ENCODE measurements around the gene NME3. TPM values are rescaled to one million over a fixed set of nuclear protein-coding genes. Genes with fewer than 3 reads are reported as not detected.

NME3 gene
- total and polyA plus RNA-seq, 10 of the 15 experiments (the other 5 are each of a cell fraction or from before 2014, with no cell fraction given), result 0.61 to 55.5 (median 26.5) TPM

- in situ Hi-C loops (cut with MboI), result no loop called here
- Histone ChIP-seq H3K9ac (ENCODE audit: control insufficient read depth, insufficient read depth, low read length) (no peak overlapping the region), H3K27ac (ENCODE audit: control insufficient read depth, insufficient read depth) (no peak overlapping the region), H3K27me3 (replicated peaks in 1 of 2; ENCODE audit: control insufficient read depth in 2 of 2, insufficient read depth in 2 of 2, low read length in 1 of 2) (no peaks in the 10 kb centered on the region), H3K79me2 (ENCODE audit: control insufficient read depth, insufficient read depth, low read length) (peaks cover 5% of the 10 kb centered on the region), H2AFZ (ENCODE audit: control insufficient read depth, low read depth, low read length) (no peak overlapping the region), H3K4me1 (ENCODE audit: control insufficient read depth, insufficient read depth, low read length) (peaks cover 32% of the 10 kb centered on the region), H3K4me3 (no peak overlapping the region), H3K4me2 (ENCODE audit: control insufficient read depth, insufficient read depth) (peak overlapping the region; percentile 25; the same call in 1 of the 2 replicates), H3K9me3 (replicated peaks; ENCODE audit: control insufficient read depth, insufficient read depth, low read length) (no peaks in the 10 kb centered on the region), H3K36me3 (ENCODE audit: control insufficient read depth in 2 of 2, insufficient read depth in 2 of 2, low read length in 1 of 2) (peaks cover 9 to 16% of the 10 kb centered on the region in 2 experiments), H4K20me1 (ENCODE audit: control insufficient read depth, insufficient read depth) (no peaks in the 10 kb centered on the region; the same call in 1 of the 2 replicates)
- FAIRE-seq, result no peak
- ATAC-seq, result peak; percentile 71
- CTCF ChIA-PET, result interaction anchor here (0.7 to 2.0 kb wide), 7 partner anchors 8 to 232 kb away, joined by 3 to 6 read pairs (median 4); partner anchors contain the start of gene JPT2
- DNase-seq (ENCODE audit: low read depth, low spot score), result no peak
- BruUV-seq (replicated peaks), result no TSS peak
- intact Hi-C loops (cut with micrococcal nuclease; ENCODE audit: unreplicated experiment), result no loop called here
- SMC1A ChIA-PET (ENCODE audit: uncharacterized antibody, unreplicated experiment), result interaction anchor here (0.9 to 1.2 kb wide), 3 partner anchors 15 to 360 kb away, joined by 3 read pairs; no protein-coding TSS in a partner anchor
- 55% methylated on average over 6 of the region's 6 CpGs for WGBS (ENCODE audit: insufficient coverage, insufficient replicate concordance, low lambda C conversion rate, missing lambda C conversion rate)
- POLR2A ChIA-PET, result no interaction called here
- RAD21 ChIA-PET (ENCODE audit: unreplicated experiment), result interaction anchor here (0.6 to 1.3 kb wide), 3 partner anchors 12 to 996 kb away, joined by 4 to 5 read pairs (median 4); partner anchors contain the start of gene JPT2
- TF ChIP-seq RAD21 (IDR thresholded peaks at IDR 0.05; ENCODE audit: insufficient read depth, low read depth, low read length) (peak; percentile 45), CTCF (IDR thresholded peaks at IDR 0.05 in 2 of 3, conservative IDR thresholded peaks at IDR 0.05 in 1 of 3; ENCODE audit: control insufficient read depth in 2 of 3, extremely low read depth in 1 of 3, insufficient read depth in 1 of 3, low read depth in 3 of 3, low read length in 3 of 3) (peak; percentile 65 to 77 (median 77)), KLF5 (IDR thresholded peaks at IDR 0.05; ENCODE audit: partially characterized antibody) (no peak), SREBF2 (IDR thresholded peaks at IDR 0.05; ENCODE audit: low read length) (no peak), NR2C1 (IDR thresholded peaks at IDR 0.05) (no peak), BCLAF1 (IDR thresholded peaks at IDR 0.05) (no peak), ESRRA (IDR thresholded peaks at IDR 0.05; ENCODE audit: low read length) (no peak), HSF1 (IDR thresholded peaks at IDR 0.05; ENCODE audit: low read depth, low read length) (no peak), BHLHE40 (IDR thresholded peaks at IDR 0.05; ENCODE audit: borderline replicate concordance in 1 of 2, low read depth in 2 of 2, low read length in 1 of 2) (no peak), SMC3 (IDR thresholded peaks at IDR 0.05; ENCODE audit: borderline replicate concordance, low read length) (peak; percentile 43; the same call in 1 of the 2 replicates), POLR2AphosphoS2 (IDR thresholded peaks at IDR 0.05; ENCODE audit: low read depth, low read length) (no peak), ZZZ3 (IDR thresholded peaks at IDR 0.05; ENCODE audit: control insufficient read depth, insufficient read length, low read depth) (no peak), SP1 (IDR thresholded peaks at IDR 0.05; ENCODE audit: low read depth, low read length) (no peak), PKNOX1 (IDR thresholded peaks at IDR 0.05) (no peak)
These were observed 47.7 kb downstream of the NME3 start for GRCh38 chr16:1723450-1724147.

All from GM12878 (cell line).